CD4-positive, alpha-beta memory T cell (primary cell): ENCODE measurements around the gene GLB1L3. TPM values are rescaled to one million over a fixed set of nuclear protein-coding genes. Genes with fewer than 3 reads are reported as not detected.
A peak's percentile ranks its signal among the peaks of the same experiment; 100 is the strongest.

Source experiments
- CTCF ChIA-PET: fragments of 350-600 bp; sonication (Branson Sonifier 250); formaldehyde crosslinking; loops from one replicate; lab custom pipeline; 2021; ENCODE audit warnings: inconsistent platforms; ENCODE audit not compliant: partially characterized antibody; lab: Charles Lee
- POLR2A ChIA-PET: fragments of 350-600 bp; sonication (Branson Sonifier 250); formaldehyde crosslinking; loops from one replicate; lab custom pipeline; 2021; ENCODE audit not compliant: partially characterized antibody; lab: Charles Lee
- DNase-seq, 5 donors: peaks; one replicate each; pipeline versions ENCODE4 v3.0.0 to v3.0.0-alpha.2; 2020 to 2022; ENCODE audit warnings: mixed read lengths in 1 of 5
- H3K27ac ChIP-seq: one replicate; pipeline ENCODE4 v1.7.0; 2013; ENCODE audit warnings: low read depth, low read length
- H3K27me3 ChIP-seq: 2 replicates; pipeline ENCODE4 v1.7.0; 2013; ENCODE audit warnings: mild to moderate bottlenecking, low read length, moderate library complexity; ENCODE audit not compliant: insufficient read depth
- H3K36me3 ChIP-seq: 2 replicates; pipeline ENCODE4 v1.7.0; 2013; ENCODE audit warnings: mild to moderate bottlenecking, low read length, moderate library complexity; ENCODE audit not compliant: insufficient read depth
- H3K4me1 ChIP-seq: 2 replicates; pipeline ENCODE4 v1.7.0; 2013; ENCODE audit warnings: mild to moderate bottlenecking, low read length, moderate library complexity; ENCODE audit not compliant: insufficient read depth
- H3K4me3 ChIP-seq, 2 donors: one replicate each; pipeline ENCODE4 v1.7.0; 2013; ENCODE audit warnings: low read length in 2 of 2, mild to moderate bottlenecking in 1 of 2
- H3K9me3 ChIP-seq, 2 donors: one replicate each; pipeline ENCODE4 v1.7.0; 2013; ENCODE audit warnings: low read length in 2 of 2, control low read depth in 1 of 2; ENCODE audit not compliant: control insufficient read depth in 1 of 2
- H3K27ac Mint-ChIP-seq, 7 donors: one replicate each; pipeline ENCODE4 v1.8.0; 2020 to 2021; ENCODE audit warnings: mixed read lengths in 7 of 7, mild to moderate bottlenecking in 6 of 7, inconsistent platforms in 3 of 7, moderate library complexity in 3 of 7
- H3K27me3 Mint-ChIP-seq, 2 donors: one replicate each; pipeline ENCODE4 v1.8.0; 2020 to 2021; ENCODE audit warnings: mixed read lengths in 2 of 2
- H3K36me3 Mint-ChIP-seq, 2 donors: one replicate each; pipeline ENCODE4 v1.8.0; 2020 to 2021; ENCODE audit warnings: mixed read lengths in 2 of 2, inconsistent platforms in 1 of 2, mild to moderate bottlenecking in 1 of 2
- H3K4me1 Mint-ChIP-seq, 4 donors: one replicate each; pipeline ENCODE4 v1.8.0; 2020 to 2021; ENCODE audit warnings: mixed read lengths in 4 of 4, mild to moderate bottlenecking in 1 of 4
- H3K4me3 Mint-ChIP-seq, 8 donors: one replicate each; pipeline ENCODE4 v1.8.0; 2020 to 2021; ENCODE audit warnings: mixed read lengths in 8 of 8, mild to moderate bottlenecking in 7 of 8, moderate library complexity in 6 of 8, inconsistent platforms in 3 of 8
- H3K9me3 Mint-ChIP-seq, 8 donors: one replicate each; pipeline ENCODE4 v1.8.0; 2020 to 2021; ENCODE audit warnings: mixed read lengths in 8 of 8, mild to moderate bottlenecking in 5 of 8, inconsistent platforms in 3 of 8, moderate library complexity in 1 of 8
- intact Hi-C: fragments of 100-400 bp; cut with micrococcal nuclease; formaldehyde crosslinking; loops from one replicate; pipeline ENCODE4 v1.15.1; 2023
- polyA plus RNA-seq, 2 donors: library from polyadenylated mRNA; unstranded; fragments of 300-500 nt; fragmentation: Illumina TruSeq; gene quantifications; one replicate each; pipeline ENCODE4 v1.2.3, GENCODE V29; 2021
- total RNA-seq, 2 experiments: library from RNA; stranded (reverse); gene quantifications; one replicate each; pipeline ENCODE4 v1.2.3, GENCODE V29; 2021

Gene GLB1L3
- total and polyA plus RNA-seq, 4 experiments from 2014 or later = 1.2 to 4.9 (median 2.2) TPM

GRCh38 chr11:134231958-134232659 is 44.1 kb upstream of the GLB1L3 start:
- no peaks in the 10 kb centered on the region for H3K27me3 ChIP-seq
- H3K27ac Mint-ChIP-seq = peak overlapping the region in 2 of 7 donors; percentile 32 to 87
- H3K4me1 ChIP-seq = peaks cover 45% of the 10 kb centered on the region
- no peak for DNase-seq
- POLR2A ChIA-PET = no interaction called here
- H3K4me3 Mint-ChIP-seq = peak overlapping the region in 1 of 8 donors; percentile 39
- peaks cover 14 to 35% of the 10 kb centered on the region in 2 donors for H3K36me3 Mint-ChIP-seq
- no peaks in the 10 kb centered on the region for H3K9me3 Mint-ChIP-seq
- peaks cover 41 to 58% (median 44%) of the 10 kb centered on the region in 4 donors for H3K4me1 Mint-ChIP-seq
- H3K27ac ChIP-seq = no peak overlapping the region
- peaks cover 23% of the 10 kb centered on the region for H3K36me3 ChIP-seq
- no peak overlapping the region for H3K4me3 ChIP-seq
- CTCF ChIA-PET = interaction anchor here (0.7 kb wide), 1 partner anchor 12 kb away, joined by 3 read pairs; no protein-coding TSS in a partner anchor
- H3K9me3 ChIP-seq = no peaks in the 10 kb centered on the region
- no peaks in the 10 kb centered on the region for H3K27me3 Mint-ChIP-seq
- intact Hi-C loops = no loop called here

- POLR2A ChIA-PET = interaction anchor here (0.6 to 2.8 kb wide), 3 partner anchors 9 to 63 kb away, joined by 3 to 17 read pairs (median 4); partner anchors contain the start of genes GLB1L3, NCAPD3 and VPS26B
- Mint-ChIP-seq H3K4me1 (peaks cover 25 to 41% (median 30%) of the 10 kb centered on the region in 4 donors), H3K27me3 (no peaks in the 10 kb centered on the region), H3K27ac (no peak overlapping the region), H3K36me3 (peaks cover 26 to 47% of the 10 kb centered on the region in 2 donors), H3K9me3 (no peaks in the 10 kb centered on the region), H3K4me3 (no peak overlapping the region)
- Histone ChIP-seq H3K27ac (no peak overlapping the region), H3K9me3 (no peaks in the 10 kb centered on the region), H3K4me1 (peaks cover 30% of the 10 kb centered on the region), H3K27me3 (no peaks in the 10 kb centered on the region), H3K4me3 (no peak overlapping the region), H3K36me3 (peaks cover 35% of the 10 kb centered on the region)
- intact Hi-C loops = no loop called here
- DNase-seq = no peak
- CTCF ChIA-PET = interaction anchor here (1.0 to 1.4 kb wide), 3 partner anchors 10 to 20 kb away, joined by 3 to 4 read pairs (median 3); partner anchors contain the start of genes ACAD8, THYN1 and VPS26B
Observed at GRCh38 chr11:134233729-134234179, 42.4 kb upstream of the GLB1L3 start.

- CTCF ChIA-PET = interaction anchor here (1.4 kb wide), 1 partner anchor 13 kb away, joined by 4 read pairs; no protein-coding TSS in a partner anchor
- intact Hi-C loops = no loop called here
- Histone ChIP-seq H3K9me3 (no peaks in the 10 kb centered on the region), H3K36me3 (peaks cover 48% of the 10 kb centered on the region), H3K27me3 (no peaks in the 10 kb centered on the region), H3K27ac (no peak overlapping the region), H3K4me3 (no peak overlapping the region), H3K4me1 (peaks cover 13% of the 10 kb centered on the region)
- H3K36me3 Mint-ChIP-seq = peaks cover 33 to 60% of the 10 kb centered on the region in 2 donors
- no peaks in the 10 kb centered on the region for H3K27me3 Mint-ChIP-seq
- H3K4me1 Mint-ChIP-seq = peaks cover 12 to 26% (median 14%) of the 10 kb centered on the region in 4 donors
- POLR2A ChIA-PET = interaction anchor here (2.8 kb wide), 1 partner anchor 11 kb away, joined by 17 read pairs; the partner anchor contains the start of genes NCAPD3 and VPS26B
- H3K9me3 Mint-ChIP-seq = no peaks in the 10 kb centered on the region
- H3K4me3 Mint-ChIP-seq = no peak overlapping the region
- DNase-seq = no peak
- H3K27ac Mint-ChIP-seq = no peak overlapping the region
Observed at GRCh38 chr11:134235399-134235798, 40.8 kb upstream of the GLB1L3 start.

GRCh38 chr11:134236834-134237556 is 39.2 kb upstream of the GLB1L3 start:
- ChIA-PET CTCF (no interaction called here), POLR2A (no interaction called here)
- H3K4me1 ChIP-seq = peaks cover 7% of the 10 kb centered on the region
- no peak overlapping the region for H3K4me3 ChIP-seq
- DNase-seq = no peak
- Mint-ChIP-seq H3K9me3 (no peaks in the 10 kb centered on the region), H3K4me3 (peak overlapping the region in 1 of 8 donors; percentile 26), H3K4me1 (peaks cover 5 to 10% (median 7%) of the 10 kb centered on the region in 4 donors), H3K27me3 (no peaks in the 10 kb centered on the region), H3K27ac (peak overlapping the region in 4 of 7 donors; percentile 48 to 92 (median 74)), H3K36me3 (peaks cover 33 to 61% of the 10 kb centered on the region in 2 donors)
- H3K27me3 ChIP-seq = no peaks in the 10 kb centered on the region
- H3K9me3 ChIP-seq = no peaks in the 10 kb centered on the region
- H3K27ac ChIP-seq = no peak overlapping the region
- intact Hi-C loops = no loop called here
- H3K36me3 ChIP-seq = peaks cover 57% of the 10 kb centered on the region

- no peak overlapping the region for H3K4me3 Mint-ChIP-seq
- peaks cover 1 to 5% (median 4%) of the 10 kb centered on the region in 4 donors for H3K4me1 Mint-ChIP-seq
- H3K36me3 Mint-ChIP-seq = peaks cover 37 to 66% of the 10 kb centered on the region in 2 donors
- ChIA-PET CTCF (no interaction called here), POLR2A (no interaction called here)
- H3K9me3 Mint-ChIP-seq = no peaks in the 10 kb centered on the region
- no peak for DNase-seq
- Histone ChIP-seq H3K27ac (no peak overlapping the region), H3K9me3 (no peaks in the 10 kb centered on the region), H3K4me1 (peaks cover 1% of the 10 kb centered on the region), H3K4me3 (no peak overlapping the region), H3K27me3 (no peaks in the 10 kb centered on the region), H3K36me3 (peaks cover 60% of the 10 kb centered on the region)
- H3K27me3 Mint-ChIP-seq = no peaks in the 10 kb centered on the region
- H3K27ac Mint-ChIP-seq = peak overlapping the region in 1 of 7 donors; percentile 70
- intact Hi-C loops = no loop called here
Observed at GRCh38 chr11:134237557-134237922, 38.6 kb upstream of the GLB1L3 start.

GRCh38 chr11:134238956-134239355 is 37.2 kb upstream of the GLB1L3 start:
- H3K36me3 ChIP-seq = peaks cover 71% of the 10 kb centered on the region
- ChIA-PET POLR2A (interaction anchor here (1.0 to 1.3 kb wide), 4 partner anchors 12 to 16 kb away, joined by 3 to 7 read pairs (median 4); partner anchors contain the start of genes NCAPD3 and VPS26B), CTCF (interaction anchor here (1.5 kb wide), 1 partner anchor 15 kb away, joined by 6 read pairs; the partner anchor contains the start of gene ACAD8)
- no peak overlapping the region for H3K27ac ChIP-seq
- no peaks in the 10 kb centered on the region for H3K27me3 ChIP-seq
- intact Hi-C loops = no loop called here
- Mint-ChIP-seq H3K4me1 (no peaks in the 10 kb centered on the region), H3K27me3 (no peaks in the 10 kb centered on the region), H3K4me3 (no peak overlapping the region), H3K36me3 (peaks cover 44 to 73% of the 10 kb centered on the region in 2 donors), H3K9me3 (no peaks in the 10 kb centered on the region), H3K27ac (no peak overlapping the region)
- no peaks in the 10 kb centered on the region for H3K4me1 ChIP-seq
- no peaks in the 10 kb centered on the region for H3K9me3 ChIP-seq
- H3K4me3 ChIP-seq = no peak overlapping the region
- no peak for DNase-seq
